C4-2B (cell line): ENCODE results near the gene MLX.

Experiments used
- CTCF ChIP-seq: fragments of 450-650 bp; conservative IDR thresholded peaks from 2 replicates; pipeline ENCODE4 v1.5.1; 2017; ENCODE audit warnings: mild to moderate bottlenecking
- ZFX ChIP-seq: fragments of 450-650 bp; IDR thresholded peaks from 2 replicates; pipeline ENCODE4 v1.6.1; 2017

GRCh38 chr17:42547001-42547461 lies 19.9 kb upstream of the MLX start:
- no peak for TF ChIP-seq CTCF
- TF ChIP-seq ZFX, result no peak
